Stimulated activated naive CD4-positive, alpha-beta T cell treated with Interleukin-2 at 50 U/mL for 16 hours (primary cell): ENCODE results near the gene GLT1D1.

Experiments used
- DNase-seq: peaks from one replicate; lab custom pipeline; 2025; lab: John Stamatoyannopoulos, UW

GLT1D1 gene

GRCh38 chr12:128916425-128916824 lies 63.1 kb downstream of the GLT1D1 start:
- no peak for DNase-seq

DNA sequence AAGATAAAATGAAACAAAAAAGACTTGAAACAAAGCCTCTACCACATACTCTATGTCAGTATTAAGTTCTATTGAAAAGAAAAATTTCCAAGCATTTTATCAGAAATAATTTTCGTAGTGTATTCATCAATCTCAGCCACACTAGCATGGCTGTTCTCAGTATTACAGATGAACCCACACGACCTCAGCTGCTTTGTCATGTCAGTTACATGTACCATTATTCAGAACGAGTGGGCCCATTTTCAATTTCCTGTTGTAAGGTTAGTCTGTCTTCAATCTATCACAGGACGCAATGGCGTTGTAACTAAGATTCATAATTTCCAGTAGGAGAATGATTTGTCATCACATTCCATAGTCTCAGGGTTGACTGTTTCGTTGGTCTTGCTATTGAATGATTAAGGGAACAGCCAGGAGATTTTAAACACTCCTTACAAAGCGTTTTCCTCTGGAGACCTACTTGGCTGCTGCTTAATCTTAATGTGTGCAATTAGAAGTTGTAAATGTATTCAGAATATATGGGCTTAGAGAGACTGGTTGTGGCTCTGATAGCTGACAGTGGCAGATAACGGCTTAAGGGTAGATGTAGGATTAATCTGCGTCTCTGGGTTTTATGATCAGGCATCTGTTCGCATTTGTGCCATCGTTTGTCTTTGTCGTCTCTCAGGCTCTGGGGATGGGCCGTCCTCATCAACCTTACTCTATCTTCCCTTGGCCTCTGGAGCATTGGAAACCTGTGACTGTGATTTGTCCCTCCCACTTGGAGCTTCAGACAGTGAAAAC lies 65.4 kb downstream of the GLT1D1 start:
- DNase-seq, result no peak

DNA sequence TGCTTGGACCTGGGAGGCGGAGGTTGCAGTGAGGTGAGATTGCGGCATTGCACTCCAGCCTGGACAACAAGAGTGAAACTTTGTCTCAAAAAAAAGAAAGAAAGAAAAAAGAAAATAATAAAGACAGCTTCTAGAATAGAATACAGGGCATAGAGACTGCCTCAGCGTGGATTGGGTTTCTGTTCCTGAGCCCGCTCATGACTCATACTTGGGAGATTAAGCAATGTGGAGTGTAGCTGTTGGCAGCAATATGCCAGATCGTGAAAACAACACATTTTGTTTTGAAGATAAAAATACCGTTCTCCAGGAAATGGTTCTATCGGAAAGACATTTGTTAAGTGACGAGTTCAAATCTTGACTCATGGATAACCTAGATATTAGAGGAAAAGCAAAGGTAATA lies 67.2 kb downstream of the GLT1D1 start:
- DNase-seq, result no peak

GRCh38 chr12:128928361-128928760 lies 75.1 kb downstream of the GLT1D1 start:
- DNase-seq, result no peak

GRCh38 chr12:128929057-128929456 lies 75.8 kb downstream of the GLT1D1 start:
- DNase-seq, result no peak

DNA sequence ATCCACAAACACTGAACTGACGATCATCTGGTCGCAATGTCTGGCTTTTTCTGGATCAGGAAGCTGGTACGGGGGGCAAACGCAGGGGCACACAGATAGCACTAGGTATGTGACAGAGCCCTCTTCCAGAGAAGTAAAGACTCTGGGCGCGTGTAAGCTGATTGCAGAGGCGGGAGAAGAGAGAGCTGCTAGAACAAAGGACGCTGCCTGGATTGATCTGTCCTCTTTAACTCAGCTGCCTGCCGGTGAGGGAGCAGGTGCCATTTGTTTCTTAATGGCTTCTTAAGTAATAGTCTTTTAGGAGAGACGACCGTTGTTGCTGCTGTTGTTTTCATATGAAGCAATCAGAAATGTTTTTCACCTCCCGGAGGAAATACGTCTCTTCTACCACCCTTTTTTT lies 77.3 kb downstream of the GLT1D1 start:
- DNase-seq, result no peak

DNA sequence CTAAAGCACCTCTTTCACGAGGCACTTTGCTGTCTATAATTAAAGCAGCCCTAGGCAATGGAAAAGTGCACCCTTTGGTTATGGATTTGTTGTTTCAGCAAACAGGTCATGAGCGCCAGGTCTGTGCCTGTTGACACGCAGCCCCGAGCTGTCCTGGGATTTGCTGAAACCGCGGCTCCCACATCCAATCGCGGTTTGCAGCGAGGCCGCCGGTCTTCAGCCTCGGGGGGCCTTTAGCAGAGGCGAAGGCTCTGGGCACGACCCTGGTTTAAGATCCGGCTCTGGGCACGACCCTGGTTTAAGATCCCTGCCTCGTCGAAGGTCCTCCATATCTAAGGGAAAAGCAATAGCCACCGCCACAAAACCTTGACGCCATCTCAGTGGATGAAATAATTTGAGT lies 79.2 kb downstream of the GLT1D1 start:
- no peak for DNase-seq

DNA sequence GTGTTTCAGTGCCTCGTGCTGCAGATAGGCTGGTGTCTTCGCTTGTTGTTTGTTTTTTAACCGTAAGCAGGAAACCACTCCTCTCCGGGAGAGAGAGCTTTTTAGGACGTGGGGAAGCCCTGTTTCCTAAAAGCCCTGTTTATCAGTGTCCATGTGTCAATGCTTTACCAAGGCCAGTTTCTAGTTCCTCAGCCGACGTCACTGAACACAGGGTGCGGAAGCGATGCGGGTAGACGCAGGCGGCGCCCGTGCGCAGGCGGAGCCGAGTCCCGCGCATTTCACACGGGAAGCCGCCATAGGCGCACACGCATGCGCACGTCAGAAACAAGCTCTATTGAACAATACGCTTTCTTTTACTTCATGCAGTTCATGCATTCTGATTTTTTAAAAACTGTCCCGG lies 79.8 kb downstream of the GLT1D1 start:
- no peak for DNase-seq

- no peak for DNase-seq
Measured at GRCh38 chr12:128933926-128934325, 80.6 kb downstream of the GLT1D1 start.

DNA sequence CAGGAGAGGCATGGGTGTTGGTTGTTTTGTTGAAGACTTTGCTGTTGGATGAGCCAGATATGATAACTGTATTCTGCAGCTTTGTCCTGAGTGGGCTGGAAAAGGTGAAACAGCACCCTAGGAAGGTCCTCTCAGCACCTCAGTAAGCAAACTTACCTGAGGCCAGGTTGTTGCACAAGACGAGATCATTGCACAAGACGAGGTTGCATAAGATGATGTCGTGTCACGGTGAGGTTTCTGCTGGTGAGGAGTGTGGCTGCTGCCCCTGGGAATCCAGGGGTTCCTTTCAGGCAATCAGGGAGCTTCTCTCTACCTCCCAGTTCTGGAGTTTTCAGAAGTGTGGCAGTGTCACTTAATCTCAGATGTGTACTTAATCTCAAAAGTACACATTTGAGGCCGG lies 85.6 kb downstream of the GLT1D1 start:
- DNase-seq, result no peak

DNA sequence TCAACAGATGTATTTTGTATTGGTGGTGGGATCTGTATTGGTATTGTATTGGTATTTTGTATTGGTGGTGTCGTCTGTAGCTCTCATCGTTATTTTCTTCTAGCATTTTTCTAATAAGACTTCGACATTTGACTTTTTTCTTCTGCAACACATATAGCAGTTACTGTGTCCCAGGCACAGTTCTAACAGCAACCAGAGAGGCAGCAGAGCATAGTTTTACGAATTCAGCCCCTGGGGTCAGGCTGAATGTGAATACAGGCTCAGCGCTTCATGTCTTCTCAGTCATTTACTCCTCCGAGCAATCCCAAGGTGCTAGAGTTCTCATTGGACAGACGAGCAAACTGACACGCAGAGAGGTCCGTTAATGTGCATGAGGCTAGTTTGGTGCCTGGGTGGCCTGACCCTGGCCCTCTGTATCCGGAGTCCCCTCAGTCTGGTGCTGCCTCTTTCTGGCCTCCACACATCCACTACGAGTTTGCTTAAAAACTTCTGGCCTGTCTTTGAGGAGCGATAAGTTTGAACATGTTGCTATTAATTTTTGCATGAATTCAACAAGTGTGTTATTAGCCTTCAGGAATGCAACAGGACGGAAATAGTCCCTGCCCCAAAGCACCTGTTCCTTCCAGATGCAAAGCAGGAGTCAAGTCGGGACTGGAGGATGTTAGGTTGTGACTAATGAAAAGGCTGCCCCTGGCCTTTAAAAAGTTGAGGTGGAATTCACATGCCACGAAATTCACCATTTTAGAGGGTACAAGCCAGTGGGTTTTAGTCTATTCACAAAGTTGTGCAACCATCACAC lies 87.0 kb downstream of the GLT1D1 start:
- no peak for DNase-seq

- DNase-seq, result no peak
Measured at GRCh38 chr12:128940974-128941373, 87.7 kb downstream of the GLT1D1 start.

- no peak for DNase-seq
Measured at GRCh38 chr12:128942960-128943477, 89.7 kb downstream of the GLT1D1 start.

DNA sequence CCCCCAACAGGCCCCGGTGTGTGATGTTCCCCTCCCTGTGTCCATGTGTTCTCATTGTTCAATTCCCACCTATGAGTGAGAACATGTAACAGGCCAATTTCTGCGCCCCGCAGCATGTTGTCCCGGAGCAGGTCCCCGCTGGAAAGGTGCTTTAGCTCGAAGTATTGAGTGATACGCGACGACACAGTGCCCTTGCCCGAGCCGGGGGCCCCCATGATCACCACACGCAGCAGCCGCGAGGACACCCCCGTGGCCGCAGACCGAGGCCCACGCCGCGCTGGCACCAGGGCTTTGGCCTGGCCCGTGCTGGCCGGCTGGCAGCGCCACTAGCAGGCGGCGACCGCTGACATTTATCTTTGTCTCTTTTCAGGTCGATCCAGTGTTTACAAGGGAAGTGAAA lies 91.7 kb downstream of the GLT1D1 start:
- DNase-seq, result no peak

GRCh38 chr12:128947209-128947608 lies 93.9 kb downstream of the GLT1D1 start:
- DNase-seq, result no peak

DNA sequence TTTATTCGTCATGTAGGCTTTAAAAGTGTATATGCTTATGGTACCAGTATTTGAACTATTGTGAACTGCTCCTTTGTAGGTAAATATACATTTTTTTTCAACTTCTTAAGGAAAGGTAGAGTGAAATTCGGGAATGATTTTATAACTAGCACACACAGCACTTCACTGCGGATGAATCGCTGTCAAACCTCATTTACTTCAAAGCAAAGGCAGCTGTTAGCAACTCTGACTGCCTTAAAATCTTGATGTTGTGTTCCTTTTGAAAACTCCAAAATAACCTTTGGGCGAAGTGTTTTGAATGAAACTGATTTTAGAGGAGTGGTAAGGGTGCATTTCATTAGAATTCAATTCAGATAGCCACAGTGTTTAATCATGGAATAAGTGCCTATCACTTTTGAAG lies 95.8 kb downstream of the GLT1D1 start:
- DNase-seq, result no peak

DNA sequence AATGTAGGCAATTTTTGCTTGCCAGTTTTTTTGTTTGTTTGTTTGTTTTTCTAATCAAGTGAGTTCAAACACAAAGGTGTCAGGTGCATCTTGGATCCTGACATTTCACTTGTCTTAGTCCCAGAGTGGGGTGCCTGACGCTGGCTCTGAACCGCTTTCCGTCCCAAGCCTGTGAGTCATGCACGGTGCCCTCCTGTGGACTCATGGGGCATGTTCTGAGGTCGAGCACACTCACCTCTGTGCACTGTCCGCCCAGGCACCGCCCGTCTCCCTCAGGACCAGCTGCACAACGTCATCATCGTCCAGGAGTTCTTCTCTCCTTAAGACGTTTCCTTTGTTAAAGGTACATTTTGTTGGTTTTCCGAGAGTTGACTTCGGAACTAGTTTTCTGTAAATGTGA lies 98.2 kb downstream of the GLT1D1 start:
- no peak for DNase-seq

DNA sequence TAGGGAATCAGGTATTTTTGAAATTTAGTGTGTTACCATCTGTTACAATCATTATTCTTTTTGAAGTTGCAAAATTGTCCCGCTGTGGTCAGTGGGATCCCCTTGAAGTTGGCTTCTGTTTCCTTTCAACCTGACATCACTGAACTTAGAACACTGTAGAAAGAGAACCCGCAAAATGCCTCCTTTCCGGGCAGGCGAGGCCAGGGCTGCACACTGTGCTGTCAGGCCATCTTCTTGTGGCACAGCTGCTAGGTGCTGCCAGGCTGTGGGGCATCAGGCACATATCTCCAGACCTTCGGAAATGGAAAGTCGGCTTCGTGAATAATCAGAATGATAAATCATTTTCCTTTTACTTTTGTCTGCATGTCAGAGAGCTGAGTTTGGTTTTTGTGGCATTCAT lies 103.5 kb downstream of the GLT1D1 start:
- no peak for DNase-seq

DNA sequence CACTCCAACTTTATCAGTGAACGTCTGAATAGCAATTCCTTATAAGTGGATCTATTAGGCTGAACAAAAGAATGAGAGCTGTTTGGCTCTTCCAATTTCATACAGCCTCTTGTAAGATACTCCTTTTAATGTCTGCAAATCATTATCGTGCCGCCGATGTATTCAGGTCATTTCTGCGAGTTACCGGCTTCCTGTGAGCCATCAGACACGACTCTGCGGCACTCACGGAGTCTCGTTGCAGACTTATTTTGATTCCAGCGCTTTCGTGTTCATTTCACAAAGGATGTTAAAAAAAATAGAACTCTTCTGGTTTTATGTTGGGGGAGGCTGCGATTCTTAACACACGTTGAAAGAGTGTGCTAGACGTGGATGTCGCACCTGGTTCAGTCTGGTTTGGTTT lies 106.6 kb downstream of the GLT1D1 start:
- DNase-seq, result no peak

DNA sequence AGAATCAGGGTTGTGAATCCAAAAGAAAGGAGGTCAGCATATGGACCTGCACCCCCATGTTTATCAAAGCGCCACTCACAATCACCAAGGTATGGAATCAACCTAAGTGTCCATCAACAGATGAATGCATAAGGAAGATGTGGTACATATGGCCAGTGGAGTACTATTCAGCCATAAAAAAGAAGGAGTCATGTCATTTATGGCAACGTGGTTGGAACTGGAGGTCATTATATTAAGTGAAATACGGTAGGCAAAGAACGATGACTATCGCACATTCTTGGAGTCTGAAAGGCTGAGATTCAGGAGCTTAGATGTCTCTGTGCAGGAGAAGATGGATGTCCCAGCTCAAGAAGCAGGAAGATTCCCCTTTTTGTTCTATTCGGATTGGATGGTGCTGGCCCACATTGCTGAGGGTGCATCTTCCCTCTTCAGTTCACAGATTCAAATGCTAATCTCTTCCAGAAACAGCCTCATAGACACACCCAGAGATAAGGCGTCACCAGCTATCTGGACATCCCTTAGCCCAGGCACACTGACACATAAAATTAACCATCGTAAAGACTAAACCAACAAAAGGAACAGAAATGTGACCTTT lies 108.1 kb downstream of the GLT1D1 start:
- DNase-seq, result no peak

DNA sequence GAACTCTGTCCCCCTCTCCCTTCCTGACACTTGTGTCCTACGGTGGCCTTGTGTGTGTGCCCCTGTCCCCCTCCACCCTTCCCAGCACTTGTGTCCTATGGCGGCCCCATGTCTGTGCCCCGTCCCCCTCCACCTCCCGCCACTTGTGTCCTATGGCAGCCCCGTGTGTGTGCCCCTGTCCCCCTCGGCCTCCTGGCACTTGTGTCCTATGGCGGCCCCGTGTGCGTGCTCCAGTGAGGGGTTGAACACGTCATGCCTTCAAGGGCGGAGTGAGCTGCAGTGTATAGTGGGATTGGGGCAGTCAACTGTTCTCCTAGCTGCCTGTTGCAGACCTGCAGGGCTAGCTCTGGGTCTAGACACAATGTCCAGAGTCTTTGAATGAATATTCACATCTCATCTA lies 108.7 kb downstream of the GLT1D1 start:
- no peak for DNase-seq

GRCh38 chr12:128966203-128966810 lies 113.0 kb downstream of the GLT1D1 start:
- DNase-seq, result no peak

DNA sequence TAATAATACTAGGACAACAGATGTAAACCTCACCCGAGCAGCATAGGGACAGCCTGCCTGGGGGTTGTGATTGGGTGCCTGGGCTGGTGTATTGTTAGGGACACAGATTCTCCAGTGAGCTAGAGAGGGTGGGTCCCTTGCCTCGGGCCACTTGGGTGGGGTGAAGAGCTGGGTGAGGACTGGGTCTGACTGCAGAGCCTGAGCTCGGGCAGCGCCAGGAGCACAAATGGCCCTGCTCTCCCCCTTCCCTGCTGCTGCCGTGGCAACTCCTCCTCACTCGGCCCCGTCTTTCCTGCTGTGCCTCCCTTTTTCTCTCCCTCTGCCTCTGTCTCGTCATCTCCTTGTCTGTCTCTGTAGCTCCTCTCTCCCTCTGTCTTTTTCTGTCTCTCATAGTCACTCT lies 115.4 kb downstream of the GLT1D1 start:
- no peak for DNase-seq
